ENCODE data around the gene LMF1.
"Not testable (repeated sequence)": the region's sequence is repeated elsewhere in the genome, so short reads cannot be mapped to it uniquely, and the experiment has no call there.

LMF1 gene

DNA sequence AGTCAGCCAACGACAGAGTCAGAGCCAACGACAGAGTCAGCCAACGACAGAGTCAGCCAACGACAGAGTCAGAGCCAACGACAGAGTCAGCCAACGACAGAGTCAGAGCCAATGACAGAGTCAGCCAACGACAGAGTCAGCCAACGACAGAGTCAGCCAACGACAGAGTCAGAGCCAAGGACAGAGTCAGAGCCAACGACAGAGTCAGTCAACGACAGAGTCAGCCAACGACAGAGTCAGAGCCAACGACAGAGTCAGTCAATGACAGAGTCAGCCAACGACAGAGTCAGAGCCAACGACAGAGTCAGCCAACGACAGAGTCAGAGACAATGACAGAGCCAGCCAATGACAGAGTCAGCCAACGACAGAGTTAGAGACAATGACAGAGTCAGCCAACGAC is 22.0 kb downstream of the LMF1 start:
- not testable (repeated sequence) for DNase-seq (ENCODE audit: low spot score in 2 of 2); H3K4me3 Mint-ChIP-seq; H3K27ac Mint-ChIP-seq; H3K9me3 Mint-ChIP-seq; H3K4me1 Mint-ChIP-seq; ATAC-seq (ENCODE audit: low read depth); H3K27me3 Mint-ChIP-seq
- peaks cover 29% of the 10 kb centered on the region for H3K36me3 Mint-ChIP-seq

DNA sequence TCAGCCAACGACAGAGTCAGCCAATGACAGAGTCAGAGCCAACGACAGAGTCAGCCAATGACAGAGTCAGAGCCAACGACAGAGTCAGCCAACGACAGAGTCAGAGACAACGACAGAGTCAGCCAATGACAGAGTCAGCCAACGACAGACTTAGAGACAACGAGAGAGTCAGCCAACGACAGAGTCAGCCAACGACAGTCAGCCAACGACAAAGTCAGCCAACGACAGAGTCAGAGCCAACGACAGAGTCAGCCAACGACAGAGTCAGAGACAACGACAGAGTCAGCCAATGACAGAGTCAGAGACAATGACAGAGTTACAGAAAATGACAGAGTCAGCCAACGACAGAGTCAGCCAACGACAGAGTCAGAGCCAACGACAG is 22.9 kb downstream of the LMF1 start:
- H3K4me1 Mint-ChIP-seq; H3K27me3 Mint-ChIP-seq; DNase-seq (ENCODE audit: low spot score in 2 of 2); ATAC-seq (ENCODE audit: low read depth); H3K9me3 Mint-ChIP-seq; H3K27ac Mint-ChIP-seq; H3K4me3 Mint-ChIP-seq: not testable (repeated sequence)
- peaks cover 30% of the 10 kb centered on the region for H3K36me3 Mint-ChIP-seq

DNA sequence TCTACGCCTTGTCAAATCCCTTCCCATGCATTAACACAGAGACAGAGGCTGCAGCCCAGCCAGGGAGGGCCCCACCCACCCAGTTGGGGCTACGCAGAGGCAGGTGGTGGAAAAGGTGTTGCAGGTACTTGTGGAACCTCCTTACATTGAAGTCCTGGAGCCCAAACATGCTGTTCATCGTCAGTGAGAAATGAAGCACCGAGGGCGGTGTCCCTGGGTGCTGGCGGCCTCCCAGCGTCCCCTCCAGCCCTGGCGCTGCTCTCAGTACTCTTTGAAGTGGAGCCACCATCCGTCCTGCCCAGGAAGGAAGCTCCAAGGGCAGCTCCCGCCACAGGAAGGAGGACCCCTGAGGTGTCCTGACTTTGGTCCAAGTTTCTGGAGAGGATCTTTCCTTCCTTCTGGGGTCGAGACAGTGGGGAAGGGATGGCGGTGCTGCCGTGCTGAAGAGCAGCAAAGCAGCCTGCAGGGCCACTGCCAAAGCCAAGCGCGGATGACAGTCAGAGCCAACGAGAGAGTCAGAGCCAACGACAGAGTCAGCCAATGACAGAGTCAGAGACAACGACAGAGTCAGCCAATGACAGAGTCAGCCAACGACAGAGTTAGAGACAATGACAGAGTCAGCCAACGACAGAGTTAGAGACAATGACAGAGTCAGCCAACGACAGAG is 23.4 kb downstream of the LMF1 start:
- peaks cover under 1% of the 10 kb centered on the region for H3K4me1 Mint-ChIP-seq
- H3K9me3 Mint-ChIP-seq: peaks cover 7% of the 10 kb centered on the region
- no peak for ATAC-seq (ENCODE audit: low read depth)
- no peak overlapping the region for H3K4me3 Mint-ChIP-seq
- DNase-seq (ENCODE audit: low spot score in 2 of 2): no peak
- peaks cover 33% of the 10 kb centered on the region for H3K36me3 Mint-ChIP-seq
- no peaks in the 10 kb centered on the region for H3K27me3 Mint-ChIP-seq
- H3K27ac Mint-ChIP-seq: no peak overlapping the region

DNA sequence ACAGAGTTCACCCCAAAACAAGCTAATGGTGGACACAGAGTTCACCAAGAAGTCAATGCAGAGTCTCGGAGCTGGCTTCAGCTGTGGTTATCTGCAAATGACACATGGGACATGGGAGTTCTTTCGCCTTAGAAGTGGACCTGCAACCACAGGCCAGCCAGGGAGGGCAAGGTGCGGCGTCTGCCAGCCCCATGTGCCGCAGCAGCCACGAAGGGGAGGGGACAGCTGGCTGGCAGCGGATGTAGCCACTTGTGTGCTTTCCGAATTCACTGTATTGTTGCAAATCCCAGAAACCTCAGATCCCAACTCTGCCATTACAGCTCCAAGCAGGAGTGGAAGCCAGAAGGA is 24.8 kb downstream of the LMF1 start:
- DNase-seq (ENCODE audit: low spot score in 2 of 2) (no peak), ATAC-seq (ENCODE audit: low read depth) (no peak)
- Mint-ChIP-seq H3K27ac (no peak overlapping the region), H3K27me3 (no peaks in the 10 kb centered on the region), H3K9me3 (peaks cover 11% of the 10 kb centered on the region), H3K4me3 (no peak overlapping the region), H3K36me3 (peaks cover 39% of the 10 kb centered on the region), H3K4me1 (no peaks in the 10 kb centered on the region)

DNA sequence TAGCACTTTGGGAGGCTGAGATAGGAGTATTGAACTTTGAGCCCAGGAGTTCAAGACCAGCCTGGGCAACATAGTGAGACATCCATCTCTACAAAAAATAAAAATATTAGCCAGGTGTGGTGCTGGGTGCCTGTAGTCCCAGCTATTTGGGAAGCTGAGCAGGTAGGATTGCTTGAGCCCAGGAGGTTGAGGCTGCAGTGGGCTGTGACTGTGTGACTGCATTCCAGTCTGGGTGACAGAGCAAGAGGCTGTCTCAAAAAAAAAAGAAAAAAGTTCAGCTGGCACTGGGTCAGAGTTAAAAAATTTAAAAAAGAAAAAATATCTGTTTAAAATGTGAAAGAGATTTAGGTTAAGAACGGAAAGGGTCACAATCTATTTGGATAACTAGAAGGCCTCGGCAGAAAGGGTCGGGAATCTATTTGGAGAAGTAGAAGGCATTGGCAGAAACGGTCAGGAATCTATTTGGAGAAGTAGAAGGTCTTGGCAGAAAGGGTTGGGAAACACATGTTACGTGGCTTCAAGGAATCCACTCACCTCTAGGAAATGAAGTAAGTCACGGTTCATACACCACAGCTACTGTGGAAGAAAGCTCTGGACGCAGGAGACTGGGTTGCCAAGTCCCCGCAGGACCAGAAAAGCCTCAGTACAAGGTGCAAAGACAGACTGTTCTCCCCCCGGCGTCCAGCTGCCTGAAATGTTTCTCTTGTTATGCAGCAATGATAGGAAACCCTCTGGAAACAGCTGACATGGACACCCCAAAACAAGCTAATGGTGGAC is 25.3 kb downstream of the LMF1 start:
- no peaks in the 10 kb centered on the region for H3K27me3 Mint-ChIP-seq
- DNase-seq (ENCODE audit: low spot score in 2 of 2): no peak
- H3K9me3 Mint-ChIP-seq: peaks cover 11% of the 10 kb centered on the region
- no peak overlapping the region for H3K27ac Mint-ChIP-seq
- peaks cover 43% of the 10 kb centered on the region for H3K36me3 Mint-ChIP-seq
- no peak for ATAC-seq (ENCODE audit: low read depth)
- no peak overlapping the region for H3K4me3 Mint-ChIP-seq
- H3K4me1 Mint-ChIP-seq: no peaks in the 10 kb centered on the region

DNA sequence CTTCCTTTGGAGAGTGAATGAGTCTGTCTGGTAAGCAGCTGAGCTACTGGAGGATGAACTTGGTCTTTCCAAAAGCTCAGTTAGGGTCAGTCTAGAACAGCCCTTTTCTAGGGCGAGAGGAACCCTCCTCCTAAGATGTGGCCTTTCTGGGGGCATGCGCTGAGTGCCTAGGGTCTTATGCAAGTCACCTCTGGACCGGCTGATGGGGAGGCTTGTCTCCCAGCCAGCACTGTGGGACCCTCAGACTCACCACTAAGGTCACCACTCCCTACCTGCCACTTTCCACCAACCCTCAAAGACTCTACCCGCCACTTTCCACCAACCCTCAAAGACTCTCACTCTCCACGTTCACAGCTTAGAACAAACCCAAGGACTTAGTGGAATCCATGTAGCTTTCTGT is 26.8 kb downstream of the LMF1 start:
- peaks cover 11% of the 10 kb centered on the region for H3K9me3 Mint-ChIP-seq
- no peaks in the 10 kb centered on the region for H3K27me3 Mint-ChIP-seq
- H3K27ac Mint-ChIP-seq: no peak overlapping the region
- DNase-seq (ENCODE audit: low spot score in 2 of 2) (no peak), ATAC-seq (ENCODE audit: low read depth) (no peak)
- H3K36me3 Mint-ChIP-seq: peaks cover 51% of the 10 kb centered on the region
- H3K4me1 Mint-ChIP-seq: no peaks in the 10 kb centered on the region
- no peak overlapping the region for H3K4me3 Mint-ChIP-seq

DNA sequence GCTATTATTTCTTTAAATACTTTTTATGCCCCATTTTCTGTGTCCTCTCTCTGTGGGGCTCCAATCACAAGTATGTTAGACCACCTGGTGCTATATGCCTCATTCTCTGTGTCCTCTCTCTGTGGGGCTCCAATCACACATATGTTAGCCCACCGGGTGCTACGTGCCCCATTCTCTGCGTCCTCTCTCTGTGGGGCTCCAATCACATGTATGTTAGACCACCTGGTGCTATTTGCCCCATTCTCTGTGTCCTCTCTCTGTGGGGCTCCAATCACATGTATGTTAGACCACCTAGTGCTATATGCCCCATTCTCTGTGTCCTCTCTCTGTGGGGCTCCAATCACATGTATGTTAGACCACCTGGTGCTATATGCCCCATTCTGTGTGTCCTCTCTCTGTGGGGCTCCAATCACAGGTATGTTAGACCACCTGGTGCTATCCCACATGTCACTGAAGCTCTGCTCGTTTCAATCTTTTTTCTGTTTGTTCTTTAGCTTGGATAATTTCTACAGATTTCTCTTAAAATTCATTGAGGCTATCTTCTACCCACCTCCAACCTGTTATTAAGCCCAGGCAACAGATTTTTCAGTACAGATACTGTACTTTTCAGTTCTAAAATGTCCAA is 28.2 kb downstream of the LMF1 start:
- DNase-seq (ENCODE audit: low spot score in 2 of 2) (no peak), ATAC-seq (ENCODE audit: low read depth) (no peak)
- Mint-ChIP-seq H3K4me1 (no peaks in the 10 kb centered on the region), H3K36me3 (peaks cover 55% of the 10 kb centered on the region), H3K4me3 (no peak overlapping the region), H3K9me3 (peaks cover 11% of the 10 kb centered on the region), H3K27me3 (no peaks in the 10 kb centered on the region), H3K27ac (no peak overlapping the region)

DNA sequence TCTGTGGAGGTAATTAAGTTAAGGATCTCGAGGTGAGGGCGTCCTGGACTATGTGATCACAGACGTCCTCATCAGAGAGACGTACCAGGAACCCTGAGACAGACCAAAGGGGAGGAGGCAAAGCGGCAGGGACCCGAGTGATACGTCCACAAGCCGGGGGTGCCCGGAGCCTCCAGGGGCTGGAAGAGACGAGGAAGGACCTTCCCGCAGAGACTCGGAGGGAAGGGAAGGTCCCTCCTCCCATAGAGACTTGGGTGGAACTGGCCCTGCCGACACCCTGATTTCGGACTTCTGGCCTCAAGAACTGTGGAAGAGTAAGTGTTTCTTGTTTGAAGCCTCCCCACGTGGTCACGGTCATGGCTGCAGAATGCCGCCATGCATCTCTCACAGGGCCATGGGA is 30.8 kb downstream of the LMF1 start:
- Mint-ChIP-seq H3K4me3 (no peak overlapping the region), H3K36me3 (peaks cover 50% of the 10 kb centered on the region), H3K27ac (no peak overlapping the region), H3K9me3 (peaks cover 11% of the 10 kb centered on the region), H3K4me1 (peaks cover 3% of the 10 kb centered on the region), H3K27me3 (no peaks in the 10 kb centered on the region)
- ATAC-seq (ENCODE audit: low read depth): no peak
- DNase-seq (ENCODE audit: low spot score in 2 of 2): no peak

DNA sequence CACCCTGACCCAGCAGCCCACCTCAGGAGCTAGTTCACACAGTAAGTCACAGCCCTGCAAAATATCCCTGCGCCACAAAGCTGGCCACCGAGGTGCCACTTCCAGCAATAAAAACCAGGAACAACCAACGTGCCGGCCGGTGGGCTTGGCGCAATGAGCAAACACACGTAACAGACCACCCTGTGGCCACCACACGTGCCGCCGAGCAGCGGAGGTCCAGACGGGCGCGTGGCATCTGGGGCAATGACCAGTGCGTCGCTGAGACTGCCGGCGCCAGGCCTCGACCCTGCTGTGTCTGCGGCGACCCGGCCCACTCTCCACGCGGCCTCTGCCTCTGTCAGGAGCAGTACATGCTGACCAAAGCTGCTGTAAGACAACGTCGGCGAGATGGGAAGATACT is 31.5 kb downstream of the LMF1 start:
- Mint-ChIP-seq H3K27me3 (no peaks in the 10 kb centered on the region), H3K36me3 (peaks cover 45% of the 10 kb centered on the region), H3K4me3 (no peak overlapping the region), H3K27ac (no peak overlapping the region), H3K9me3 (peaks cover 11% of the 10 kb centered on the region), H3K4me1 (peaks cover 3% of the 10 kb centered on the region)
- no peak for DNase-seq (ENCODE audit: low spot score in 2 of 2)
- no peak for ATAC-seq (ENCODE audit: low read depth)

DNA sequence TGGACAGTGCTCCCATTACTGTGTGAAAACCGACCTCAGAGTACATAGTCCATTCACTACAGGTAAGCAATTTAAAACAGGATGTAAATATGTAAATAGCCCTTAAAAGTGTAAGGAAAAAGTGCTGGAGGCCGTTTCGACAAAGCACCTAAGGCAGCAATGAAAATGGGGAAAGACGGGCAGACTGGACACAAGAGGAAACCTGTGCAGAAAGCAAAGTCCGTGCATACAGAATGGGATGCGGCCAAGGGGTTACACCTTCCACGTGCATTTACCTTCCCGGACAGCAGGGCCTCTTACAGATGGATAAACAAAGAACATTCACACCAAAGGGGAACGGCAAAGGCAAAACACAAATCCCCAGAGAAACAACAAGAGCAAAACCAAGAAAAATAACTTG is 32.0 kb downstream of the LMF1 start:
- DNase-seq (ENCODE audit: low spot score in 2 of 2): no peak
- Mint-ChIP-seq H3K27ac (no peak overlapping the region), H3K27me3 (no peaks in the 10 kb centered on the region), H3K4me1 (peaks cover 3% of the 10 kb centered on the region), H3K4me3 (no peak overlapping the region), H3K36me3 (peaks cover 39% of the 10 kb centered on the region), H3K9me3 (peaks cover 10% of the 10 kb centered on the region)
- no peak for ATAC-seq (ENCODE audit: low read depth)

DNA sequence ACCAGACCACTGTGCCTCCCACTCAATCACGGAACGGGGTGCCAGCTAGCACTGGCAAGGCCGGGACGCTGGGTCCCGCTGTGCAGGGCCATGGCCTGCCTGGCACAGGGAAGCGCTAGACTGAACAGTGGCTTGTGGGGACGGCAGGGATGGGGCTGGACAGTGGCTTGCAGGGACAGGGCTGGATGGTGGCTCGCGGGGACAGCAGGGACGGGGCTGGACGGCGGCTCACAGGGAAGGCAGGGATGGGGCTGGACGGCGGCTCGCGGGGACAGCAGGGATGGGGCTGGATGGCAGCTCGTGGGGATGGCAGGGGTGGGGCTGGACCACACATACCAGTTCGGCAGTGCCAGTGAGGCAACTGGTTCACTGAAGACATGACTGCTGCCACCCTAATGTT is 32.6 kb downstream of the LMF1 start:
- no peaks in the 10 kb centered on the region for H3K27me3 Mint-ChIP-seq
- ATAC-seq (ENCODE audit: low read depth): no peak
- peaks cover 39% of the 10 kb centered on the region for H3K36me3 Mint-ChIP-seq
- DNase-seq (ENCODE audit: low spot score in 2 of 2): no peak
- no peak overlapping the region for H3K4me3 Mint-ChIP-seq
- H3K4me1 Mint-ChIP-seq: peaks cover 3% of the 10 kb centered on the region
- no peak overlapping the region for H3K27ac Mint-ChIP-seq
- peaks cover 8% of the 10 kb centered on the region for H3K9me3 Mint-ChIP-seq

DNA sequence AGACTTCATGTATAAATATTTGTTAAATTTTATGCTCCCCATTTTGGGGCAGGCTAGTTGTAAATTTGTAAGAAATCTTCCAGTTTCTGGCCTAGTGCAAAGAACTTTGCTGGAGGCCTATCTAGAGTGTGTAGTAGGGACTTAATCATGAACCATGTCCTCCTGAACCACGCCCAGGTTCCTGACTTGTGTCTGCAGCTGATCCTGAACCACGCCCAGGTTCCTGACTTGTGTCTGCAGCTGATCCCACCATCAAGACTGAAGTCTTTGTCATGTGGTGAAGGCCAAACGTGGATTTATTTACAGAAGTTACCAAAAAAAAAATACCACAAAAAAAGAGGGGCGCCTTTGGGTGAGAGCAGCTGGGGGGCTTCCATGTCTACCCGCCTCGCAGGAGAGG is 33.1 kb downstream of the LMF1 start:
- ATAC-seq (ENCODE audit: low read depth): no peak
- DNase-seq (ENCODE audit: low spot score in 2 of 2): no peak
- H3K4me3 Mint-ChIP-seq: no peak overlapping the region
- no peaks in the 10 kb centered on the region for H3K27me3 Mint-ChIP-seq
- H3K36me3 Mint-ChIP-seq: peaks cover 41% of the 10 kb centered on the region
- H3K27ac Mint-ChIP-seq: no peak overlapping the region
- H3K4me1 Mint-ChIP-seq: peaks cover 3% of the 10 kb centered on the region
- H3K9me3 Mint-ChIP-seq: peaks cover 7% of the 10 kb centered on the region

DNA sequence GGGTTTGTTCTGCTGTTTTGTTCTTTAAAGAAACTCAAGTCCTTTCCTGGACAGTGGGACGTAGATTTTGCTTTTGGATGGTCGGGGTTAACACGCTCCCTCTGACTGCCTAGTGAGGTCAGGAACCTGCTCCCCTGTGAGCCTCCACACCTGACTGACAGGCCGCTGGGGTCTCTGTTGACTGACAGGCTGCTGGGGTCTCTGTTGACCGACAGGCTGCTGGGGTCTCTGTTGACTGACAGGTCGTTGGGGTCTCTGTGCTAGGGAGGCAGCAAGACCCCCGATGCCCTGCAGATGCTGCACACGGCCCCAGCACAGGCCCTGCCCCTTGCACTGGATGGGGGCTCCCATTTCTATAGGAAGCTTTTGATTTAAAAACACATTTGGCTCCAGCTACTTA is 33.5 kb downstream of the LMF1 start:
- no peak overlapping the region for H3K27ac Mint-ChIP-seq
- peaks cover 38% of the 10 kb centered on the region for H3K36me3 Mint-ChIP-seq
- no peak overlapping the region for H3K4me3 Mint-ChIP-seq
- peaks cover 3% of the 10 kb centered on the region for H3K9me3 Mint-ChIP-seq
- peaks cover 3% of the 10 kb centered on the region for H3K4me1 Mint-ChIP-seq
- H3K27me3 Mint-ChIP-seq: no peaks in the 10 kb centered on the region
- no peak for DNase-seq (ENCODE audit: low spot score in 2 of 2)
- ATAC-seq (ENCODE audit: low read depth): no peak

DNA sequence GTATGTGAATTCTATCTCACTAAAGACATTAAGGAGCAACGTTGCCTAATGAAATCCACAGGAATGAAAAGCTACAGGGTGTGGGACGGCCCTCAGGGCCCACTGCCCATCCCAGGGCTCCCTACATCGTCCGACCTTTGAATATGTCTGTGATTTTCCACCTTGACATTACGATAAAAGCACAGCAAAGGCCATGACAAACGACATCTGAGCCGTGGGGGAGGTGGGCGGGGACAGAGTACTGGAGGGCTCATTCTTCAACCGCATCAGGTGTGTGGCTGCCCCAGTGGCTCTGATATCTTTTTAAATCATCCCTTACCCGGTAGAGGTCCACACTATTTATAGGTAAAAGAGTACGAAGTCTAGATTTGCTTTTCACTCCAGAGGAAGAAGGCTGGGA is 35.1 kb downstream of the LMF1 start:
- Mint-ChIP-seq H3K4me1 (peaks cover 3% of the 10 kb centered on the region), H3K27me3 (no peaks in the 10 kb centered on the region), H3K36me3 (peaks cover 26% of the 10 kb centered on the region), H3K9me3 (no peaks in the 10 kb centered on the region), H3K4me3 (no peak overlapping the region), H3K27ac (no peak overlapping the region)
- ATAC-seq (ENCODE audit: low read depth) (no peak), DNase-seq (ENCODE audit: low spot score in 2 of 2) (no peak)
